ENCODE measurements around the gene LPP.

LPP gene

DNA sequence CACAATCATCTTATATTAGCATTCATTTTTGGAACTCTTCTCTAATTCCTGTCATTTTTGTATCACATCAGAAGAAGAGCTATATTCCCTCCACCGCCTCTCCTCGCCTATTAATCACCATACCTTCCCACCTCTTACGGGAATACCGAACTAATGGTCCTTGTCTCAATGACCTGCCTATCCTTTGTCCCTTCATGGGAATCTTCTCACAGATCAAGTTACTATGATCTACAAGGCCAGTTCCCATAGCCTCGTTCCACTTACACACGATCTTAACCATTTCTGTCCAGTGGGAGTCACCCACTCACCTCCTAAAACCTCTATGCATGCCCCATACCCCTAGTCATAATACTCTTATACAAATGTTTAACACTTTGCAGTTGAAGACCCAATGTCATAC lies 675.2 kb downstream of the LPP start:
- no peak for DNase-seq

DNA sequence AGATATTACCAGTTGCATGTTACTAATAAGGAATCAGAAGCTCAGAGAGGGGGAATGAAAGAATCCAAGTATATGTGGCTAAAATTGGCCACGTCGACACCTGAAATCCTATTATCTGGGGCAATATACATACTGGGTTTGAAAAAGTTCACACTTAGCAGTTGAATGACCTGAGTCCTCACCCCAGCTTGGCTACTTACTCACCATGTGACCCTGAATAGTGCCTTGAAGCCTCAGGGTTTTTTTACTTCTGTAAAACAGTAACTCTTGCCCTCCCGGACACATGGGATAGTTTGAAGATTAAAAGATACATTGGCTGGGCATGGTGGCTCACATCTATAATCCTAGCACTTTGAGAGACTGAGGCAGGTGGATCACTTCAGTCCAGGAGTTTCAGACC lies 675.6 kb downstream of the LPP start:
- no peak for DNase-seq

DNA sequence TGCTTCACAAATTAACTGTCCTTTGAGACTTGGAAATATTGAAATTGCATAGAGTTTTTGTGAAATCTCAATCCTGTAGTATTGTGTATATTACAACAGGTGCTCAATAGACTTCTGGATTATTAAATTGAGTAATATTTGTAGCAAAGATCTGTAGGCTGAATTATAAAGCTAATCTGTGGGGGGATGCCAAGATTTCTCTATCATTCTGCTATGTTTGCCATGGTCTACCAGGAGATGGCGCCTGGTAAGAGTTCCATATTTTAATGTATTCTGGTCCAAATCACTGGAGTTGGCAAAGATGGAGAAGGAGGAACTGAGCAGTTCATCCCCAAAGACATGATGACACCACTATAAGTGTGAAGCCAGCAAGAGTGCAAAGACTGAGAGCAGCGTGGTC lies 676.9 kb downstream of the LPP start:
- no peak for DNase-seq

GRCh38 chr3:188832146-188832545 lies 678.2 kb downstream of the LPP start:
- DNase-seq = no peak

DNA sequence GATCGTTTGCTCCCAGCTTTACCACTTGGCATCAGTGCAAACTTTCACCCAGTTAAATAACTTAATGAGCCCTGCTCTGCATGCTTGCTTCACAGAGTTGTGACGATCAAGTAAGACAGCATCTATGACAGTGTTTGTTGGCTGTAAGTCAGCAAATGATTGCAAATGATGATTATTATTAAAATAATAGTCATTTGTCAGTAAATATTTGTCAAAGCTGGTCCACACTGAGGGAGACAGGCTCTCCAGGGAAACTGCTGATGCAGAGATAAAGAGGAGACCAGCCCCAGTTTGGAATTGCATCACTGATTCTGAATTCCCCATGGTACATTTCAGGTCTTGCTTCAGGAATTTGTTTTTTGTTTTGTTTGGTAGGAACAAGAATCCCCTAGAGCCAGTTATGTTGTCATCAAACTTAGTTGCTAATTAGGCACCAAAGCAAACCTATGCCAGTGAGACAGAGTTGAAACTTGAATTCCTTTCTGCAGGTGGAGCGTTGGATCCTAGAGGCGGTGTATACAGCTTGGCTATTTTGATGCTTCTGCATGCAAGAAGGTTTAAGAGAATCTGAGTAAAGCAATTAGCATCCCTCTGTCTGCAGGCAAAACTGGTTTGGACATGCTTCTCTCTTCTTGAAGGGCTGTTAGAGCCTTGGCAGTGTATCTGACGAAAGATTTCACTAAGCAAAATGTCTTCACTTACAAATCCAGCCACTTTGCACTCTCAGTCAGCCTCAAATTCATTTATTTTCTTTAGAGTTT lies 679.2 kb downstream of the LPP start:
- DNase-seq = no peak

GRCh38 chr3:188834349-188834748 lies 680.4 kb downstream of the LPP start:
- DNase-seq = no peak

GRCh38 chr3:188839187-188839695 lies 685.3 kb downstream of the LPP start:
- DNase-seq = no peak

DNA sequence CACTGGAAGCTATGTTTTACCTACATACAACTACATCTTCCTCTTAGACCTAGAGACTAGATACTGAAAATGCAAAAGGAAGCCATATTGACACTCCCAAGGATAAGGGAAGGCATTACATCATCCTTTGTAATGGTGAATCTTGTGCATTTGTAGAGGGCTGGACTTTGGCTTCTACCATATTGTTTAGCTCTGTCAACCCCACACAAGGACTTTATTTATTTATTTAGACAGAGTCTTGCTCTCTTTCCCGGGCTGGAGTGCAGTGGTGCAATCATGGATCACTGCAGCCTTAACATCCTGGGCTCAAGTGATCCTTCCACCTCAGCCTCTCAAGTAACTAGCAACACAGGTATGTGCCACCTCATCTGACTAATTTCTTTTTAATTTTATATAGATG lies 686.3 kb downstream of the LPP start:
- no peak for DNase-seq

GRCh38 chr3:188841906-188842305 lies 687.9 kb downstream of the LPP start:
- no peak for DNase-seq

DNA sequence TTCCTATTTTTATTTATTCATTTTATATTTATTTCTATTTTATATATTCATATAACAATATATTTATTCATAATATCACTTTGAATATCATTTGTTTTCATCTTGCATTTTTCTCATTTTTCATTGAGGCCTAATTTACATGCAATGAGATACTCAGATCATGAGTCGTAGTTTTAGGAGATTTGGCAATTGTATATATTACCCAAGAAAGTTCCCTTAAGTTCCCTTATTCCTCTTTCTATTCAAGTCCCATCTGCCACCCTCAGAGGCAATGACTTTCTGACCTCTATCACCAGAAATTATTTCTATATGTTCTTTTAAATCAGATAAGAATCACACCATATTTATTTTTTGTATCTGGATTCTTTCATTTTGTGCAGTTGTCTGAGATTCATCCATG lies 688.7 kb downstream of the LPP start:
- DNase-seq = no peak

GRCh38 chr3:188844096-188844495 lies 690.1 kb downstream of the LPP start:
- DNase-seq = no peak

GRCh38 chr3:188845514-188845913 lies 691.6 kb downstream of the LPP start:
- no peak for DNase-seq

GRCh38 chr3:188848947-188849346 lies 695.0 kb downstream of the LPP start:
- DNase-seq = no peak

GRCh38 chr3:188853856-188854771 lies 700.2 kb downstream of the LPP start:
- no peak for DNase-seq

DNA sequence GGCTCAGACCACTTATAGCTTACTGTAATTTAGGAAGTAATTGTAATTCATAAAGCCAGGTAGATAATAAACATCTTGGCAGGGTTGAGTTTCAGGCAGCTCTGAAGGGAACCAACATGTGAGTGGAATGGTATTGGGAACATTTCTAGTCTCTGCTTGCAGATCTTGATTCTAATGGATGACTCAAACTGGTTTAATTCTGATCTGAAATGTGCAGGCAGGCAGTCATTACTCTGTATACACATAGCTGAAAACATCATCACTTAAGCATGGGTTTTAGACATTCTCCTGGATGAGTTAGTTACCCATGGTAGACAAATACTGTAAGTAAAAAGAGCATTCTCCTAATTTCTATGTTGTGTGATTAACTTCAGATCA lies 700.8 kb downstream of the LPP start:
- DNase-seq = no peak

- no peak for DNase-seq
These were observed 701.7 kb downstream of the LPP start for GRCh38 chr3:188855675-188856074.

GRCh38 chr3:188860147-188860546 lies 706.2 kb downstream of the LPP start:
- no peak for DNase-seq

- no peak for DNase-seq
These were observed 708.1 kb downstream of the LPP start for GRCh38 chr3:188861842-188862744.

- no peak for DNase-seq
These were observed 710.0 kb downstream of the LPP start for GRCh38 chr3:188863999-188864406.

DNA sequence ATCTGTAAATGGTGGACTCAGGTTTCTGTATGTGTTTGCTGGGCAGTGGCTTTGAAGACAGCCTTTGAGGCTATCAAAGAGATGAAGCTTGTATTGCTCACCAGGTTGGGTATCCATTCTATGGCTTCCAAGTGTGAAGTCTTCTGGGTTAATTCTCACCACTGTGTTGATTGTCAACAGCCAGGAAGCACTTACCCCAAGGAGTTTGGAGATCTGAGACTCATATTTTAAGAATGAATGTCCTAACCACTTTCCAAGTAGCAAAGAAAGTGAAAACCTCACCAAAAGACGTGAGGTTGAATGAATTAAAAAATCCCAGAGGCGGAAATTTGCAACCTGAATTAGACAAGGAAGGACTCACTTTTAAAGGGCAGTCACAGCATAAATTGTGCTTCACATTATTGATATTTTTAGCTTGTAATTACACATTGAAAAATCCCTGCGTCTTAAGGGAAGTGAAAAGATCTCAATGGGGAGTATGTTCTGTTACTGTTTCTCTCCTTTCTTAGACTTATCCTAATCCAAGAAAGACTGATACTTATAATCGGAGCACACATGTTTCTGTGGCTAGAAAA lies 713.8 kb downstream of the LPP start:
- DNase-seq = no peak

- no peak for DNase-seq
These were observed 714.8 kb downstream of the LPP start for GRCh38 chr3:188868803-188869202.

DNA sequence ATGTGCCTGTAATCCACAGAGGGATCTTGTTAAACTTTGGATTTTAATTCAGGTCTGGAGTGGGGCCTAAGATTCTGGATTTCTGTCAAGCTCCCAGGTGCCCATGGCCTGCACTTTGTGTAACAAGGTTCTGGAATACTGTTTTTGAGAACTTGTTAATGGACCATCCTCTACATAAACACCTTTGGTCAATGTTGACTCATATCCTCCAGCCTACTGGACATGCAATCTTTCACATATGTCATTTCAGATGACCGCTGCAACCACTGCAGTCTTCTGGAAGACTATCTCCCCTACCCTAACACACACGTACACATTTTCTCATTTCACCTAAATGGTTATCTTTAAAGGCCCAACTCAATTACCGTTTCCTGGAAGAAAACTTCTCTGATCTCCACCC lies 715.7 kb downstream of the LPP start:
- DNase-seq = no peak

DNA sequence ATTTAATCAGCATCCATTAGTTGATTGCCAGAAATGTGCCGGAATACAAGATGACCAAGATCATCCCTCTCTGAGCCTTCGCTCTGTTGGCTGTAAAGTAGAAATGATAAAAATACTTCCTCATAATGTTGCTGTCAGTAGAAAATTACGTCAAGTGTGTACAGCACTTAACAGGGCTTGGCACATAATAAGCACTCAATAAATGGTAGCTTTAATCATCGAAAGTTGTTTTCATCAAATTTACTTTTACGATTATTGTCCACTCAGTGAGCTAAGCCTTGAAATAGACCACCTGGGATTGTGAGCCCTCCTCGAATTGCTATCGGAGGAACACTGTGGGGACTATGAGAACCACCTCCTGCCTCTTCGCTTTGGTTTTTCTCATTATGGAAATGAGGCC lies 716.5 kb downstream of the LPP start:
- DNase-seq = no peak

Data from stimulated activated naive CD4-positive, alpha-beta T cell treated with Interleukin-2 at 50 U/mL for 16 hours (primary cell).